ENCODE results near the gene CARNS1. TPM values are rescaled to one million over a fixed set of nuclear protein-coding genes. Genes with fewer than 3 reads are reported as not detected.
A peak's percentile ranks its signal among the peaks of the same experiment; 100 is the strongest.

Gene CARNS1
- total RNA-seq, 1 donor from 2014 or later = 1.7 TPM

- no peak for DNase-seq (ENCODE audit: extremely low spot score in 2 of 2)
- Histone ChIP-seq H3K27me3 (no peaks in the 10 kb centered on the region), H3K27ac (peak overlapping the region; percentile 98), H3K4me1 (peaks cover 61% of the 10 kb centered on the region), H3K9me3 (no peaks in the 10 kb centered on the region), H3K4me3 (no peak overlapping the region), H3K36me3 (no peaks in the 10 kb centered on the region)
- no peak for TF ChIP-seq POLR2A (IDR thresholded peaks at IDR 0.05)
- TF ChIP-seq CTCF (IDR thresholded peaks at IDR 0.05) = no peak
- no peak for TF ChIP-seq POLR2AphosphoS5 (IDR thresholded peaks at IDR 0.05; ENCODE audit: insufficient read depth in 1 of 2, low read depth in 1 of 2)
- intact Hi-C loops (cut with DNase I) = no loop called here
These were observed 39.2 kb upstream of the CARNS1 start for GRCh38 chr11:67376063-67376820.

- H3K27ac ChIP-seq = no peak overlapping the region
- H3K27me3 ChIP-seq = no peaks in the 10 kb centered on the region
- TF ChIP-seq POLR2AphosphoS5 (IDR thresholded peaks at IDR 0.05; ENCODE audit: insufficient read depth in 1 of 2, low read depth in 1 of 2) (no peak), POLR2A (IDR thresholded peaks at IDR 0.05) (no peak), CTCF (IDR thresholded peaks at IDR 0.05) (no peak)
- H3K4me3 ChIP-seq = no peak overlapping the region
- intact Hi-C loops (cut with DNase I) = no loop called here
- no peak for DNase-seq (ENCODE audit: extremely low spot score in 2 of 2)
- H3K9me3 ChIP-seq = no peaks in the 10 kb centered on the region
- no peaks in the 10 kb centered on the region for H3K36me3 ChIP-seq
- peaks cover 52% of the 10 kb centered on the region for H3K4me1 ChIP-seq
These were observed 38.3 kb upstream of the CARNS1 start for GRCh38 chr11:67376873-67377808.

DNA sequence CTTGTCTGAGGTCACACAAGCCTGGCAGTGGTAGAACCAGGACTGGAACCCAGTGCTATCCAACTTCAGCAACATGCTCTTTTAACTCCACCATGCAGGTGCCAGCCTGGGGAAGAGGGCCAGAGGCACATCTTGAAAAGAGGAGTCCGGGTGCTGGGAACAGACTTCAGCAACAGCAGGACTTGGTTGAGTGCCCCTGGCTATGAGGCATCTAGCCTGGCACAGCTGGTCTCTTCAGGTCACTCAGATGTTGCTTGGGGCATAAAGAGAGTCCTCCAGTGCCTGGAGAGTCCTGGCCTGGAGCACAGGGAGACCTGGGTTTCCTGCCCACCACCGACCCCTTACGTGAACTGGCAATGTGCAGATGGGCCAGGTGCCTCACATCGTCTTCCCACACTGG is 36.9 kb upstream of the CARNS1 start:
- Histone ChIP-seq H3K27ac (peak overlapping the region; percentile 60), H3K9me3 (no peaks in the 10 kb centered on the region), H3K36me3 (no peaks in the 10 kb centered on the region), H3K4me3 (no peak overlapping the region), H3K4me1 (peaks cover 48% of the 10 kb centered on the region), H3K27me3 (no peaks in the 10 kb centered on the region)
- intact Hi-C loops (cut with DNase I) = no loop called here
- DNase-seq (ENCODE audit: extremely low spot score in 2 of 2) = no peak
- TF ChIP-seq POLR2A (IDR thresholded peaks at IDR 0.05) (no peak), CTCF (IDR thresholded peaks at IDR 0.05) (no peak), POLR2AphosphoS5 (IDR thresholded peaks at IDR 0.05; ENCODE audit: insufficient read depth in 1 of 2, low read depth in 1 of 2) (no peak)

GRCh38 chr11:67379061-67380058 is 36.1 kb upstream of the CARNS1 start:
- intact Hi-C loops (cut with DNase I) = loop anchor here (5.0 kb wide), 1 partner anchor 32 kb away; no protein-coding TSS in a partner anchor
- H3K4me1 ChIP-seq = peaks cover 40% of the 10 kb centered on the region
- no peak for DNase-seq (ENCODE audit: extremely low spot score in 2 of 2)

More at GRCh38 chr11:67379061-67380058, 36.1 kb upstream of the CARNS1 start:
- TF ChIP-seq CTCF (IDR thresholded peaks at IDR 0.05) (no peak), POLR2AphosphoS5 (IDR thresholded peaks at IDR 0.05; ENCODE audit: insufficient read depth in 1 of 2, low read depth in 1 of 2) (peak in 1 of 2 donors; percentile 63)
- H3K36me3 ChIP-seq = no peaks in the 10 kb centered on the region
- no peaks in the 10 kb centered on the region for H3K9me3 ChIP-seq
- no peak overlapping the region for H3K4me3 ChIP-seq
- peak overlapping the region; percentile 60 for H3K27ac ChIP-seq
- no peaks in the 10 kb centered on the region for H3K27me3 ChIP-seq
